ENCODE data around the gene NCKAP5.

- no peak for TF ChIP-seq POLR2A (IDR thresholded peaks at IDR 0.05)
- no peak for TF ChIP-seq CTCF (IDR thresholded peaks at IDR 0.05)
Observed at GRCh38 chr2:133063775-133064174, 504.5 kb downstream of the NCKAP5 start.
